Mesenchymal stem cell (in vitro differentiated cells and primary cell): ENCODE results near the gene B3GALT6.

Source experiments
- DNase-seq: peaks from one replicate; pipeline ENCODE4 v3.0.0-alpha.2; 2013
- H2AFZ ChIP-seq: one replicate; pipeline ENCODE4 v1.6.1; 2013; ENCODE audit warnings: low read depth, mild to moderate bottlenecking, control low read depth, inconsistent platforms, low read length, moderate library complexity
- H2AK5ac ChIP-seq: 2 replicates; pipeline ENCODE4 v1.6.1; 2013; ENCODE audit warnings: low read length, moderate library complexity, mild to moderate bottlenecking, inconsistent platforms; ENCODE audit not compliant: severe bottlenecking
- H2BK120ac ChIP-seq: one replicate; pipeline ENCODE4 v1.6.1; 2013; ENCODE audit warnings: low read depth, mild to moderate bottlenecking, inconsistent platforms, low read length, moderate library complexity
- H2BK12ac ChIP-seq, 2 experiments: one replicate each; pipeline ENCODE4 v1.6.1; 2013; ENCODE audit warnings: inconsistent platforms in 2 of 2, low read length in 2 of 2, mild to moderate bottlenecking in 2 of 2, moderate library complexity in 2 of 2, control low read depth in 1 of 2
- H2BK15ac ChIP-seq: one replicate; pipeline ENCODE4 v1.6.1; 2013; ENCODE audit warnings: mild to moderate bottlenecking, low read depth, inconsistent platforms; ENCODE audit not compliant: poor library complexity, severe bottlenecking
- H2BK5ac ChIP-seq: 2 replicates; pipeline ENCODE4 v1.6.1; 2013; ENCODE audit warnings: low read depth, mild to moderate bottlenecking, low read length, control low read depth, inconsistent platforms; ENCODE audit not compliant: poor library complexity, severe bottlenecking
- H3K14ac ChIP-seq, 2 experiments: one replicate each; pipeline ENCODE4 v1.6.1; 2013; ENCODE audit warnings: inconsistent platforms in 2 of 2, low read length in 2 of 2, control low read depth in 1 of 2, mild to moderate bottlenecking in 1 of 2, moderate library complexity in 1 of 2
- H3K18ac ChIP-seq, 2 experiments: one replicate each; pipeline ENCODE4 v1.6.1; 2013; ENCODE audit warnings: inconsistent platforms in 2 of 2, low read length in 2 of 2, control low read depth in 1 of 2, low read depth in 1 of 2, mild to moderate bottlenecking in 1 of 2
- H3K23ac ChIP-seq, 2 experiments: one replicate each; pipeline ENCODE4 v1.6.1; 2013; ENCODE audit warnings: inconsistent platforms in 2 of 2, low read length in 2 of 2, mild to moderate bottlenecking in 2 of 2, moderate library complexity in 2 of 2, control low read depth in 1 of 2
- H3K27ac ChIP-seq: 2 replicates; pipeline ENCODE4 v1.5.1; 2013; ENCODE audit warnings: mild to moderate bottlenecking, moderate library complexity, low read length, control low read depth, inconsistent platforms; ENCODE audit not compliant: poor library complexity, severe bottlenecking
- H3K27me3 ChIP-seq, 2 experiments: 2 replicates each; pipeline versions ENCODE4 v1.6.1 to v1.7.0; 2013; ENCODE audit warnings: low read length in 2 of 2, mild to moderate bottlenecking in 2 of 2, moderate library complexity in 2 of 2, control low read depth in 1 of 2, inconsistent platforms in 1 of 2; ENCODE audit not compliant: control insufficient read depth in 1 of 2, insufficient read depth in 1 of 2
- H3K36me3 ChIP-seq, 2 experiments: 2 replicates each; pipeline versions ENCODE4 v1.6.1 to v1.7.0; 2013; ENCODE audit warnings: low read length in 2 of 2, control low read depth in 1 of 2, inconsistent platforms in 1 of 2, low read depth in 1 of 2, mild to moderate bottlenecking in 1 of 2; ENCODE audit not compliant: insufficient read depth in 2 of 2, control insufficient read depth in 1 of 2
- H3K4ac ChIP-seq, 2 experiments: one replicate each; pipeline ENCODE4 v1.6.1; 2013; ENCODE audit warnings: inconsistent platforms in 2 of 2, low read length in 2 of 2, mild to moderate bottlenecking in 2 of 2, moderate library complexity in 2 of 2, control low read depth in 1 of 2, low read depth in 1 of 2
- H3K4me1 ChIP-seq: 2 replicates; pipeline ENCODE4 v1.6.1; 2013; ENCODE audit warnings: low read depth, low read length, control low read depth; ENCODE audit not compliant: control insufficient read depth, insufficient read depth
- H3K4me2 ChIP-seq: 2 replicates; pipeline ENCODE4 v1.6.1; 2013; ENCODE audit warnings: low read length, mild to moderate bottlenecking, inconsistent platforms; ENCODE audit not compliant: poor library complexity, severe bottlenecking
- H3K4me3 ChIP-seq, 2 experiments: 2 replicates each; pipeline versions ENCODE4 v1.5.1 to v1.7.0; 2013; ENCODE audit warnings: low read length in 2 of 2, mild to moderate bottlenecking in 2 of 2, control low read depth in 1 of 2, low read depth in 1 of 2; ENCODE audit not compliant: insufficient read depth in 1 of 2
- H3K79me1 ChIP-seq: replicated peaks from 2 replicates; pipeline ENCODE4 v1.6.1; 2013; ENCODE audit warnings: mild to moderate bottlenecking, control low read depth, low read length, inconsistent platforms; ENCODE audit not compliant: poor library complexity, severe bottlenecking
- H3K9ac ChIP-seq: 2 replicates; pipeline ENCODE4 v1.7.0; 2013; ENCODE audit warnings: mild to moderate bottlenecking, low read length, moderate library complexity
- H3K9me3 ChIP-seq: 2 replicates; pipeline ENCODE4 v1.7.0; 2013; ENCODE audit warnings: mild to moderate bottlenecking, low read length; ENCODE audit not compliant: control insufficient read depth
- H4K8ac ChIP-seq: one replicate; pipeline ENCODE4 v1.6.1; 2013; ENCODE audit warnings: inconsistent platforms, mild to moderate bottlenecking, low read length, moderate library complexity
- H4K91ac ChIP-seq: one replicate; pipeline ENCODE4 v1.6.1; 2013; ENCODE audit warnings: mild to moderate bottlenecking, low read length, inconsistent platforms
- WGBS: methylation state at CpG from one replicate; pipeline ENCODE4 v1.1.7; 2013; ENCODE audit warnings: mixed read lengths; 5-methylcytosine and 5-hydroxymethylcytosine counted together

Gene B3GALT6

GRCh38 chr1:1236176-1236763 is 4.2 kb downstream of the B3GALT6 start:
- no peak overlapping the region for H2BK15ac ChIP-seq
- 89% methylated on average over 22 of the region's 22 CpGs for WGBS
- H4K8ac ChIP-seq, result no peak overlapping the region
- no peak overlapping the region for H3K9ac ChIP-seq
- no peak overlapping the region for H3K4ac ChIP-seq
- peaks cover 51% of the 10 kb centered on the region for H3K4me1 ChIP-seq
- H3K36me3 ChIP-seq, result peaks cover 6 to 37% of the 10 kb centered on the region in 2 experiments
- peaks cover 0 to 38% of the 10 kb centered on the region in 2 experiments for H3K27me3 ChIP-seq
- no peak overlapping the region for H3K4me2 ChIP-seq
- H2AK5ac ChIP-seq, result no peak overlapping the region
- no peak overlapping the region for H3K14ac ChIP-seq
- H2BK5ac ChIP-seq, result no peak overlapping the region
- H3K27ac ChIP-seq, result no peak overlapping the region
- H3K23ac ChIP-seq, result no peak overlapping the region
- peaks cover 3% of the 10 kb centered on the region for H3K9me3 ChIP-seq
- peaks cover 15% of the 10 kb centered on the region for H3K79me1 ChIP-seq
- DNase-seq, result no peak
- peak overlapping the region; percentile 66 for H4K91ac ChIP-seq
- no peak overlapping the region for H3K4me3 ChIP-seq
- H2BK12ac ChIP-seq, result no peak overlapping the region
- no peak overlapping the region for H3K18ac ChIP-seq
- H2BK120ac ChIP-seq, result no peak overlapping the region
- H2AFZ ChIP-seq, result no peak overlapping the region

- Histone ChIP-seq H3K79me1 (peaks cover 15% of the 10 kb centered on the region), H3K4ac (no peak overlapping the region), H3K4me2 (no peak overlapping the region), H4K91ac (no peak overlapping the region), H2AK5ac (no peak overlapping the region), H3K4me1 (peaks cover 53% of the 10 kb centered on the region), H3K36me3 (peaks cover 6 to 42% of the 10 kb centered on the region in 2 experiments), H3K9ac (no peak overlapping the region), H3K23ac (no peak overlapping the region), H3K27me3 (peaks cover 0 to 38% of the 10 kb centered on the region in 2 experiments), H2AFZ (no peak overlapping the region), H2BK15ac (no peak overlapping the region), H3K4me3 (no peak overlapping the region), H4K8ac (peak overlapping the region; percentile 38), H3K14ac (no peak overlapping the region), H3K18ac (no peak overlapping the region), H2BK12ac (peak overlapping the region in 1 of 2 experiments; percentile 3), H2BK120ac (no peak overlapping the region), H2BK5ac (no peak overlapping the region), H3K27ac (no peak overlapping the region), H3K9me3 (peaks cover 3% of the 10 kb centered on the region)
- DNase-seq, result no peak
- 79% methylated on average over 31 of the region's 34 CpGs for WGBS
Observed at GRCh38 chr1:1236945-1237873, 5.2 kb downstream of the B3GALT6 start.

- H4K8ac ChIP-seq, result no peak overlapping the region
- H3K9ac ChIP-seq, result no peak overlapping the region
- H3K4me1 ChIP-seq, result peaks cover 45% of the 10 kb centered on the region
- no peak overlapping the region for H3K14ac ChIP-seq
- H3K27me3 ChIP-seq, result peaks cover 0 to 38% of the 10 kb centered on the region in 2 experiments
- H2BK15ac ChIP-seq, result no peak overlapping the region
- H3K36me3 ChIP-seq, result peaks cover 6 to 41% of the 10 kb centered on the region in 2 experiments
- H2BK120ac ChIP-seq, result no peak overlapping the region
- H3K4ac ChIP-seq, result no peak overlapping the region
- H3K9me3 ChIP-seq, result peaks cover 3% of the 10 kb centered on the region
- no peak overlapping the region for H3K27ac ChIP-seq
- H3K79me1 ChIP-seq, result peaks cover 11% of the 10 kb centered on the region
- H2AFZ ChIP-seq, result no peak overlapping the region
- no peak overlapping the region for H2BK5ac ChIP-seq
- DNase-seq, result no peak
- peak overlapping the region in 1 of 2 experiments; percentile 21 for H2BK12ac ChIP-seq
- H4K91ac ChIP-seq, result no peak overlapping the region
- no peak overlapping the region for H3K4me3 ChIP-seq
- no peak overlapping the region for H3K4me2 ChIP-seq
- H2AK5ac ChIP-seq, result no peak overlapping the region
- WGBS, result 86% methylated on average over 48 of the region's 48 CpGs
- no peak overlapping the region for H3K18ac ChIP-seq
- H3K23ac ChIP-seq, result no peak overlapping the region
Observed at GRCh38 chr1:1237874-1238701, 6.1 kb downstream of the B3GALT6 start.
